ENCODE data around the gene GMDS. TPM values are rescaled to one million over a fixed set of nuclear protein-coding genes. Genes with fewer than 3 reads are reported as not detected.

Gene GMDS
- total and polyA plus RNA-seq, 2 of the 4 experiments (the other 2 are of a cell fraction): 7.3 to 21.9 TPM

- Histone ChIP-seq H2BK120ac (ENCODE audit: low read depth, low read length) (no peak overlapping the region), H3K4me1 (ENCODE audit: control insufficient read depth, insufficient read depth, low read length) (no peaks in the 10 kb centered on the region), H3K56ac (ENCODE audit: extremely low read depth, insufficient read depth, low read length) (no peak overlapping the region), H3K36me3 (ENCODE audit: control insufficient read depth, insufficient read depth, low read length) (no peaks in the 10 kb centered on the region), H4K20me1 (ENCODE audit: insufficient read depth, low read length) (no peaks in the 10 kb centered on the region), H3K4me3 (ENCODE audit: insufficient read depth, low read depth, low read length) (no peak overlapping the region), H2BK20ac (ENCODE audit: low read depth, low read length) (no peak overlapping the region), H2AK5ac (ENCODE audit: low read depth, low read length) (no peak overlapping the region), H3K23ac (ENCODE audit: low read depth, low read length) (no peak overlapping the region), H3K27ac (ENCODE audit: insufficient read depth, low read length) (no peak overlapping the region), H2AK9ac (replicated peaks; ENCODE audit: low read depth, low read length, poor library complexity) (no peak overlapping the region), H3K79me1 (ENCODE audit: low read depth in 1 of 2, low read length in 2 of 2) (no peaks in the 10 kb centered on the region), H2BK5ac (ENCODE audit: low read depth, low read length, poor library complexity, severe bottlenecking) (no peak overlapping the region), H3K27me3 (ENCODE audit: control insufficient read depth, insufficient read depth, low read length) (no peaks in the 10 kb centered on the region), H3K4me2 (ENCODE audit: low read depth, low read length) (no peak overlapping the region), H4K91ac (ENCODE audit: insufficient read depth, low read depth, low read length) (no peak overlapping the region), H4K5ac (ENCODE audit: low read depth, low read length) (no peak overlapping the region), H2AFZ (replicated peaks; ENCODE audit: low read length, poor library complexity) (no peak overlapping the region), H3K14ac (replicated peaks; ENCODE audit: low read depth, low read length) (no peak overlapping the region), H3K9me3 (ENCODE audit: control insufficient read depth, insufficient read depth, low read length) (no peaks in the 10 kb centered on the region; the same call in 1 of the 2 replicates), H2BK15ac (ENCODE audit: low read depth, low read length) (no peak overlapping the region), H4K8ac (ENCODE audit: low read depth in 2 of 2, low read length in 2 of 2) (no peak overlapping the region), H3K9ac (ENCODE audit: low read depth, low read length) (no peak overlapping the region), H3K9me1 (ENCODE audit: insufficient read depth, low read length) (no peaks in the 10 kb centered on the region), H3K18ac (ENCODE audit: low read depth, low read length) (no peak overlapping the region), H3K4ac (ENCODE audit: low read depth, low read length) (no peak overlapping the region)
- dilution Hi-C loops (cut with HindIII; ENCODE audit: low sequenced_read_pairs, unreplicated experiment) (no loop called here), in situ Hi-C loops (cut with MboI; ENCODE audit: low sequenced_read_pairs) (no loop called here), intact Hi-C loops (cut with micrococcal nuclease) (no loop called here)
- no peak for TF ChIP-seq ELK1 (IDR thresholded peaks at IDR 0.05; ENCODE audit: borderline replicate concordance, low read depth, low read length)
- TF ChIP-seq MXI1 (IDR thresholded peaks at IDR 0.05; ENCODE audit: borderline replicate concordance, low read depth, low read length): no peak
- no peak for TF ChIP-seq RAD21 (IDR thresholded peaks at IDR 0.05; ENCODE audit: low read length)
- no peak for TF ChIP-seq RCOR1 (IDR thresholded peaks at IDR 0.05; ENCODE audit: insufficient replicate concordance, low read length)
- BruUV-seq (replicated peaks): no TSS peak
- 100% methylated on average over 1 of the region's 8 CpGs; no CpG with 5 or more reads in 1 of the 2 experiments for WGBS, 2 experiments (ENCODE audit: extremely low coverage in 2 of 2, insufficient read length in 1 of 2)
- no peak for ATAC-seq (ENCODE audit: low read depth)
- no peak for DNase-seq
- POLR2A ChIA-PET (ENCODE audit: unreplicated experiment): no interaction called here
- CTCF ChIA-PET: no interaction called here
Measured at GRCh38 chr6:1729750-1730140, 515.7 kb downstream of the GMDS start.
